Mucosa of descending colon (tissue), 3 donors: ENCODE measurements around the gene CFAP53. TPM values are rescaled to one million over a fixed set of nuclear protein-coding genes. Genes with fewer than 3 reads are reported as not detected.

Experiments
- ATAC-seq: fragments of 200-7000 bp; cut with Tn5 transposase; one replicate; pipeline ENCODE4 v1.9.1; 2020; ENCODE audit warnings: mild to moderate bottlenecking, moderate library complexity
- DNase-seq, 3 donors: peaks; one replicate each; pipeline ENCODE4 v3.0.0-alpha.2; 2020
- H3K36me3 ChIP-seq: fragments of 200-600 bp; one replicate; pipeline ENCODE4 v1.8.0; 2021; ENCODE audit warnings: low read depth, mild to moderate bottlenecking
- H3K4me1 ChIP-seq: fragments of 200-600 bp; one replicate; pipeline ENCODE4 v1.8.0; 2021; ENCODE audit warnings: low read depth, mild to moderate bottlenecking
- H3K4me3 ChIP-seq: fragments of 200-600 bp; one replicate; pipeline ENCODE4 v1.8.0; 2021; ENCODE audit warnings: mild to moderate bottlenecking
- H3K9me3 ChIP-seq: fragments of 200-600 bp; one replicate; pipeline ENCODE4 v1.8.0; 2021; ENCODE audit warnings: mild to moderate bottlenecking
- intact Hi-C, 2 donors: fragments of 100-400 bp; cut with DNase I in 1 of 2; cut with micrococcal nuclease in 1 of 2; formaldehyde crosslinking; loops; one replicate each; pipeline versions ENCODE4 v1.11.0 to v1.11.1; 2022; cut with DNase I, micrococcal nuclease
- total RNA-seq, 3 donors: library from RNA; stranded (reverse); fragmentation: NEBNext Ultra II Directional in 2 of 3; extraction: Animal tissue kit (Norgen Biotek cat#: 25700) in 2 of 3; gene quantifications; one replicate each; pipeline versions ENCODE4 v1.2.1 to v1.2.4, GENCODE V29; 2021 to 2023
- TF ChIP-seq, protein P1 (sequence below): fragments of 200-600 bp; IDR thresholded peaks from one replicate; pipeline ENCODE4 v1.8.0; 2022; ENCODE audit warnings: antibody characterized with exemption, mild to moderate bottlenecking
- donor health status: DM: no; HTN: no; CAD: no; lungs with moderate emphysema.
- donor health status: DM: no; HTN: no; CAD: no.
- donor health status: DM: no; HTN: yes; CAD: no.

CFAP53 gene
- total RNA-seq, 3 donors from 2014 or later: 0.27 to 0.47 TPM; not detected in 1

DNA sequence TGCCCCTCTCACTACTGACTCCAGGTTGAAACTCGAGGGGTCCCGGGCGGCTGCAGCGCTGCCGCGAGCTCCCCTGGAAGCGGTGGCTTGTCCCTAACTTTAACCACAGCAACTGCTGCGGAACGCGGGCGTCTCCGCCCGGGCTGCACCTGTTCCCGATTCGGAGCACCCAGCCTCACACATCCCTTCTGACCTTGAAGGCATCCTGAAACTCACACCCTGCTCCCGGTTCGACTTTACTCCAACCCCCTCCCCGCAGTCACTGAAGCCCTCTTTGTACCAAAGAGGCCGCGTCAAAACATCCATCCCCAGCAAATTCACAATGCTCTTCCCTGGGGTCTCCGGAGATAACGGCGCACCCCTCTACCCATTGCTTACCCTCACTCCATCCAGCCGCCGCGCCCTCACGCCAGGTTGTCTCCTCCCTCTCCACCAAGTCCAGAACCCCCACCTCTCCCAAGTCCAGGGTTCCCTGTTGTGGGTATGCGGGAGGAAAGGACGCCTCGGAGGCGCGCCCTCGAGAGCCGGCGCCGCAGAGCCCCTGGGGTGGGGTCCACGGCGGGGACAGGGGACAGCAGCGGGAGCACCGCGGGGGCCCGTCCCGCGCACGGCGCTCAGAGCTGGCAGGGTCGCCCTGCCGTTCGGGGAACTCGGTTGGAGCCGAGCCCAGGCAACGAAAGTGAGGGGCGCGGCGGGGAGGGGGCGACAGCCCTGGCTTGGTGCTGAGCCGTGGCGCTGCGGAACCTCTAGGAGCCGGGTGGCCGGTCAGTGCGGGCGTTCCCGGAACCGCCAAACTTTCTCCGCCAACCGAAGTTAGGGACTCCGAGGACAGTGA, 72.3 kb downstream of the CFAP53 start:
- H3K4me1 ChIP-seq: peaks cover 6% of the 10 kb centered on the region
- peak; percentile 49 to 71 (median 64) for DNase-seq
- peak; percentile 36 for ATAC-seq
- peak overlapping the region; percentile 75 for H3K4me3 ChIP-seq
- no peaks in the 10 kb centered on the region for H3K9me3 ChIP-seq
- intact Hi-C loops: loop anchor here in 1 of 2 donors (10.0 kb wide), 1 partner anchor 69 kb away; no protein-coding TSS in a partner anchor
- H3K36me3 ChIP-seq: no peaks in the 10 kb centered on the region
- TF ChIP-seq, protein P1, sequence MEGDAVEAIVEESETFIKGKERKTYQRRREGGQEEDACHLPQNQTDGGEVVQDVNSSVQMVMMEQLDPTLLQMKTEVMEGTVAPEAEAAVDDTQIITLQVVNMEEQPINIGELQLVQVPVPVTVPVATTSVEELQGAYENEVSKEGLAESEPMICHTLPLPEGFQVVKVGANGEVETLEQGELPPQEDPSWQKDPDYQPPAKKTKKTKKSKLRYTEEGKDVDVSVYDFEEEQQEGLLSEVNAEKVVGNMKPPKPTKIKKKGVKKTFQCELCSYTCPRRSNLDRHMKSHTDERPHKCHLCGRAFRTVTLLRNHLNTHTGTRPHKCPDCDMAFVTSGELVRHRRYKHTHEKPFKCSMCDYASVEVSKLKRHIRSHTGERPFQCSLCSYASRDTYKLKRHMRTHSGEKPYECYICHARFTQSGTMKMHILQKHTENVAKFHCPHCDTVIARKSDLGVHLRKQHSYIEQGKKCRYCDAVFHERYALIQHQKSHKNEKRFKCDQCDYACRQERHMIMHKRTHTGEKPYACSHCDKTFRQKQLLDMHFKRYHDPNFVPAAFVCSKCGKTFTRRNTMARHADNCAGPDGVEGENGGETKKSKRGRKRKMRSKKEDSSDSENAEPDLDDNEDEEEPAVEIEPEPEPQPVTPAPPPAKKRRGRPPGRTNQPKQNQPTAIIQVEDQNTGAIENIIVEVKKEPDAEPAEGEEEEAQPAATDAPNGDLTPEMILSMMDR: no peak

DNA sequence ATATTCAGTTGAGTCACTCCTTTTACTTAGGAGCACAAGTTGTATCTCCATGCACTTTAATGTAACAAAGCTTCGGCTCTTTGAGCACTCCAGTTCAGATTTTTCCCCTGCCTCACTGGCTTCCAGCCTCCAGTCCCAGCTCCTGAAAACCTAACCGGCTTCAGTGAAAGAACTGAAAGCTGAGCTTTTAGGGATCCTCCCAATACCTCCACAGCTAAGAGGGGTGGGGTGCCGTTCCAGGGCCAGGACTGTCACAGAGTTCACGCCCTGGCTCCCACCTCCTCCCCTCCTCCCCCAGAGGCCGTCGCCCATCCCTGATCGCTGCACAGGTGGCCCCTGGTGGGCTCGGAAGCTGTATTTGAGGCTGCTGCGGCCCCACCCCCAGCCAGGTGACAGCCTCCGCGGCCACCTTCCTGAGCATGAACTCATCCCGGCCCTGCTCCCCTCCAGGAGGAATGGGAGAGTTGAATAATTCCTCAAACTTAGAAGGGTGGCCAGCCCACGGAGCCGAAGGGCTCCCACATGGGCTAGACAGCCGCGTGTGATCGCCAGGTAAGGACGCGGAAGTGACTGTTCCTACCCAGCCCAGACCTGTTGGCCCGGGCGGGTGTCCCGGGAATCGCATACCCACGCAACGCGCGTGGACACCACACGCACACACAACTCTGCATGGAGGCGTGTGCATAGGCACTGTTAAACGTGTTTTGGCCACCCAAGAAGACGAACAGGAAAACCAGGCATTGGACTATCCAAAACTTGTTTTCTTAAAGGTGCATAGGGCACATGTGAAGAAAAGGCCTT, 73.1 kb downstream of the CFAP53 start:
- Histone ChIP-seq H3K36me3 (no peaks in the 10 kb centered on the region), H3K9me3 (no peaks in the 10 kb centered on the region), H3K4me3 (peak overlapping the region; percentile 75), H3K4me1 (peaks cover 14% of the 10 kb centered on the region)
- TF ChIP-seq, protein P1: no peak
- DNase-seq (peak; percentile 48 to 65 (median 58)), ATAC-seq (peak; percentile 34)
- intact Hi-C loops: loop anchor here in 1 of 2 donors (10.0 kb wide), 1 partner anchor 68 kb away; no protein-coding TSS in a partner anchor

DNA sequence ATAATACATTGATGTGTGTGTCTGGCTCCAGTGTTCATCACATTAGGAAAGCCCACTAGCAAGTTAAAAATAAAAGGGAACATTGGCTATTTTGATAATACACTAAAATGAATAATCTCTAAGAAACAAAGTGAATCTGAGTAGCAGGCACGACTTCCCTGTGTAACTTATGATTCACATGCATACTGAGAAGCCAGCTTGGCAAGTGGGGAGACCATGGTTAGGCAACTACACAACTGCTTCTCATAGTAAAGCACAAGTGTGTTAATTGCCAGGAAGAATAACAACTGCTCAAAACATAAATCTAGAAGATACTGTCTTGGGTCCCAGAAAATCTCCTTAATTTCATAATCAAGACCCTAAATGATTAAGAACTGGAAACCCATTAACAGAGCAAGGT, 75.4 kb downstream of the CFAP53 start:
- ATAC-seq (no peak), DNase-seq (no peak)
- no peaks in the 10 kb centered on the region for H3K9me3 ChIP-seq
- H3K36me3 ChIP-seq: no peaks in the 10 kb centered on the region
- intact Hi-C loops: loop anchor here in 1 of 2 donors (10.0 kb wide), 1 partner anchor 66 kb away; no protein-coding TSS in a partner anchor
- no peak overlapping the region for H3K4me3 ChIP-seq
- peaks cover 17% of the 10 kb centered on the region for H3K4me1 ChIP-seq
- TF ChIP-seq, protein P1: no peak

DNA sequence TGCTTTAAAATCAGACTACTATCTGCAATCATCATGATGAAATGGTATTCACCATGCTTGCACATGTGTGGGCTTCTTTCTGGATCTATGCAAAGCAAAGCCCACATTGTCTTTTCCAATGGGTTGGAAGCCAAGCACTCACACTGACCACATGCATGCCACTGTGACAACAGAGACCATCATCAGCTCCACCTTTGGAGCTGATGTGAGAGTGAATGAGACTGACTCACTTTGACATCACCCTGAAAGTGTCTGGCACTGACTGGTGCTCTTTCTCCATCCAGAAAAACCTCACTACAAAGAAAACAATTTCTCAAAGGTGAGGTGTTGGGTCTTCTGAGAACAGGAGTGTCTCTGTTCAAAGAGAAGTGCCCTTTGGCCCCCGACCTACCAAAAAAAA, 76.1 kb downstream of the CFAP53 start:
- Histone ChIP-seq H3K36me3 (no peaks in the 10 kb centered on the region), H3K4me3 (no peak overlapping the region), H3K9me3 (no peaks in the 10 kb centered on the region), H3K4me1 (peaks cover 17% of the 10 kb centered on the region)
- TF ChIP-seq, protein P1: no peak
- intact Hi-C loops: loop anchor here in 1 of 2 donors (10.0 kb wide), 1 partner anchor 65 kb away; no protein-coding TSS in a partner anchor
- no peak for ATAC-seq
- DNase-seq: no peak

DNA sequence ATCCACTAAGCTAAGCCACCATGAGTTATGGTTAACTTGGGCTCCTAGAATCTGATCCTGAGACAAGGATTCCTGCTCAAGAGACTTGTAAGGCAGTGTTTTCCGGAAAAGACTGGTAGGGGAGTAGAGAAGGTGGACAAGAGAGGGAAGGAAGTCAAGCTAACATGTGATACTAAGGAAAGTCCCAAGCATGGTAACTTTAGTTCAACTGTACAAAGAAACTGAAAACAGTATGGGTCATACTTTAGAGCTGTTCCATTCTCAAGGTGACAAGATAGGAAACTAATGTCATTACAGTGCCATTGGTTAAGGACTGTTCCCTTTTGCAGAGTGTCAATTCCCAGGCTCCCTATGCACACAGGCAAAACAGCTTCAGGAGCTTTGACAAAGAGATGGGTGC, 77.1 kb downstream of the CFAP53 start:
- Histone ChIP-seq H3K4me3 (no peak overlapping the region), H3K36me3 (no peaks in the 10 kb centered on the region), H3K9me3 (no peaks in the 10 kb centered on the region), H3K4me1 (peaks cover 17% of the 10 kb centered on the region)
- TF ChIP-seq, protein P1: no peak
- no peak for DNase-seq
- no peak for ATAC-seq
- intact Hi-C loops: no loop called here
